ENCODE results near the gene TNC.

Gene TNC

DNA sequence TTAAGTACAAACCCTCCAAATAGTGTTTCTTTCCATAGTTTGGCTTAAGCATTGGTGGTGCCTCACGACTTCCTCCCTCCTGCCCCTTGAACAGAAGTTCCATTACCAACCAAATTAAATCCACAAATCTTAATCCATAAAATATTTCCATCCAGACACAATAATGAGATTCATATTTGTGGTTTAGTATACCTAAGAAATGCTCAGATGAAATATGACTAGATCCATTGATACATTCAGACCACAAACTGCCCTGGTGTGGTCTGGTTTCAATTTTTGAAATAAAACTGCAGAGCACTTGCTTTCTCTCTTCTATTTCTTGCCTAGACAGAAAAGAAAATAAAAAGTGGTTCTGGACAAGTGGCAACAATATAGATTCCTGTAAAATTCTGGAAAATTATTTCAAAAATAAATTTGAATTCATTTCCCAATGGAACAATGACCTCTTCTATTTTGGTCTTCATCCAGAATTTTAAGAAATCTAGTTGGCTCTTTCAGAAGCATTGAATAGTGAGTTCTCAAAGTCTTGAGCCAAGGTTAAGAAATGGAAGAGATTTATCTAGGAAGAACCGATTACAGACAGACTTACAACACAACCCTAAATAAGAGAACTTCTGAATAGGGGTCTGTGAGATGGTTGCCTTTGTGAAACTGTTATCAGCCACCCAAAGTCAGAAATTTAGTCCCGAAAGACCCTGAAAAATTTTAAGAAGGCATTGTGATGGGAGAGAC is 14.0 kb downstream of the TNC start:
- DNase-seq (ENCODE audit: insufficient read length, low spot score): no peak
- no peak for TF ChIP-seq POLR2A (IDR thresholded peaks at IDR 0.05; ENCODE audit: low read depth, low read length)
- FAIRE-seq: peak; percentile 75

- TF ChIP-seq POLR2A (IDR thresholded peaks at IDR 0.05; ENCODE audit: low read depth, low read length): no peak
- DNase-seq (ENCODE audit: insufficient read length, low spot score) (no peak), FAIRE-seq (no peak)
Measured at GRCh38 chr9:115099901-115100300, 18.1 kb downstream of the TNC start.

DNA sequence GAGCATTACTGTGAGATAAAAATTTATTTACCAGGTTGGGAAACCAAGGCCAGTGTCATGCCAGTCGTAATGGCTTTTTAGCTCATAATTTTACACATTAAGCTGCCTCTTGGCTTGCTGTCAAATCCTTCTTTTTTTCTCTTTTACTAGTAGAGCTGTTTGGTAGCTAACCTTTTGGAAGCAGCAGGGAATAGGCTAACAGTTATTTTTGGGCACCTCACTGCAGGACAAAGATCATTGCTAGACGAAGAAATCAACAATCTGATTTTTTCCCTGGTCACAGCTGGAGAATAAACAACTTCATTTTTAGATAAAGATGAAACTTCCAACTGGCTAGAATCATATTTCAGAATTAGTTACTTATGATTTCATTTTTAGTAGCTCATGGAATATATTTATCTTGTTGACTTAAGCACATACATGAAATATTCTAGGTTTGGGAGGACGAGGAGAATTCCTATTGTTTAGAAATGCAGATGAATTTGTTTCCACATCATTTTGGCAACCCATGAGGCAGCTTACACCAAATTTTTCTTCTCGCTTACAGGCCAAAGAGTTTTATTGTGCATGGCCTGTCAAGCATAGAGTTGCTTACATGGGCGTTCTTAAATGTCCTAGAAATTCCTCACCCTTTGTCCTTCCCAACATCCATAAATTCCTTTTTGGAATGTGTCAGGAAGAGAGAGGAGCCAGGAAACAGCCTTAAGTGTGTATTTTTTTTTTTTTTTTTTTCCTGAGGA is 19.6 kb downstream of the TNC start:
- no peak for TF ChIP-seq POLR2A (IDR thresholded peaks at IDR 0.05; ENCODE audit: low read depth, low read length)
- DNase-seq (ENCODE audit: insufficient read length, low spot score) (no peak), FAIRE-seq (peak; percentile 55)

DNA sequence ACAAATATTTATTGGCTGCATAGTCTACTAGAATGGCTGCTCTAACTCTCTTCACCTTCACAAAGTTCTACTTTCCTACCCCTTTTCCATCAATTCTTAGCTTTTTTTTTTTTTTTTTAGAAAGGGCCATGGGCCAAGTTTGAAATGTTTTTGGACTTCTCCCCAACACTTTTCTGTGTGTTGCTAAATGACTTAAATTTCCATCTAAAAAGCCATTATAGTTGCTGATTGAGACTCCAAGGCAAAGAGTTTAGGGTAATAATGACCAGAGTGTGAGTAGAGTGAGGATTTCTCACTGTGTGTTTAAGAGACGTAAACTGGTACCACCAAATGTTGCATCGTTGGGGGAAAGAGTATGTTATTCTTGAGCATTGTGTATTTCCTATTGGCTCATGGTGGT is 24.4 kb downstream of the TNC start:
- DNase-seq (ENCODE audit: insufficient read length, low spot score) (no peak), FAIRE-seq (no peak)

GRCh38 chr9:115090486-115090885 is 27.5 kb downstream of the TNC start:
- no peak for DNase-seq (ENCODE audit: insufficient read length, low spot score)
- no peak for FAIRE-seq
- no peak for TF ChIP-seq POLR2A (IDR thresholded peaks at IDR 0.05; ENCODE audit: low read depth, low read length)

More for the DNA sequence above, 24.4 kb downstream of the TNC start:
- TF ChIP-seq POLR2A (IDR thresholded peaks at IDR 0.05; ENCODE audit: low read depth, low read length): no peak

DNA sequence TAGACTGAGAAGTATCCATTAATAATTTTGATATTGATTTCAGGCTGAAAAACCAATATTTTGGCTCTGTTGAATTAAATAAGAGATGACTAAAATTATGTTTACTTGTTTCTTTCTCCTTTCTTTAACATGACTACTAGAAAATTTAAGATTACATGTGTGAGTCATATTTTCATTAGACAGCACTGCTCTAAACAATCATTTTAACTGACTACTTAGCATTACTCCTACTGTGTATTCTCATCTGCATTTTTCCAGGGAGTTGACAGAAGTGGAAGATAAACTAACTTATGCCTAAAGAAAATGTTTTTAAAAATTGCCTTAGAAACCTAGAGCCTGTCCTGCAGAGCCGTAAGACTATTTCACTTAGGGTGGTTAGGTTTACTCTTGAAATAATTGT is 29.1 kb downstream of the TNC start:
- DNase-seq (ENCODE audit: insufficient read length, low spot score): no peak
- FAIRE-seq: no peak
- TF ChIP-seq POLR2A (IDR thresholded peaks at IDR 0.05; ENCODE audit: low read depth, low read length): no peak

DNA sequence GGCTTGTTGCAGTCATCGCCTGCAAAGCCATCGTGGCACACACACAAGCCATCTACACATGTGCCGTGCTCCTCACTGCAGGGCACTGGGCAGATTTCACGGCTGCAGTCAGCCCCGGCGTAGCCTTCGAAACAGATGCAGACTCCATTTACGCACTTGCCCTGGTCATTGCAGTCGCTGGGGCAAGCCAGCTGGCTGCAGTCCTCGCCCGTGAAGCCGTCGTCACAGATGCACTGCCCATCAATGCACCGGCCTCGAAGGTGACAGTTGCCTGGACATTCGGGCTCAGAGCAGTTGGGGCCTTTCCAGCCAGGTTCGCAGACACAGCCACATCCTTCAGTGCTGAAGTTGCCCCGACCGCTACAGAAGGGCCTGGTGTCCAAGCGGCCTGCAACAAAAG is 31.1 kb downstream of the TNC start:
- TF ChIP-seq POLR2A (IDR thresholded peaks at IDR 0.05; ENCODE audit: low read depth, low read length): no peak
- no peak for FAIRE-seq
- no peak for DNase-seq (ENCODE audit: insufficient read length, low spot score)

GRCh38 chr9:115086461-115086860 is 31.5 kb downstream of the TNC start:
- TF ChIP-seq POLR2A (IDR thresholded peaks at IDR 0.05; ENCODE audit: low read depth, low read length): no peak
- DNase-seq (ENCODE audit: insufficient read length, low spot score) (no peak), FAIRE-seq (no peak)

- TF ChIP-seq POLR2A (IDR thresholded peaks at IDR 0.05; ENCODE audit: low read depth, low read length): no peak
- DNase-seq (ENCODE audit: insufficient read length, low spot score) (no peak), FAIRE-seq (no peak)
Measured at GRCh38 chr9:115085773-115086377, 32.1 kb downstream of the TNC start.

DNA sequence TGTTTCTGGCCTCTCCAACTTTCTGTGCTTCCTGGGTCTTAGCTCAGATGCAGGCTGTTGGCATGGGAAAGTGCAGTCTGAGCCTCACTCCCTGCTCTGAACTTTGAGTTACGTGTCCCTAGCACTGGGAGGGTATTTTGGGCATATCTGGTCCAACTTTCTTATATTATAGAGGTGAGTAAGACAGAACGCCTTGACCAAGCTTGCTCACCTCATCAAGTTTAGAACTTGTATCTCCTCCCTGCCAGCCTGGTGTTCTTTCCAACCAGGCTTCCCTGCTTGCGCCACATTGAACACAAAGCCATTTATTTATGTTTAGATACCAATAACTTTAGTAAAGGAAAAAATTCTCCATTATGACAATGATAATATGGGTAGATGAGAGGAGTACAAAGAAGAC is 33.2 kb downstream of the TNC start:
- TF ChIP-seq POLR2A (IDR thresholded peaks at IDR 0.05; ENCODE audit: low read depth, low read length): no peak
- FAIRE-seq (no peak), DNase-seq (ENCODE audit: insufficient read length, low spot score) (no peak)

GRCh38 chr9:115084157-115084556 is 33.8 kb downstream of the TNC start:
- FAIRE-seq (no peak), DNase-seq (ENCODE audit: insufficient read length, low spot score) (no peak)
- no peak for TF ChIP-seq POLR2A (IDR thresholded peaks at IDR 0.05; ENCODE audit: low read depth, low read length)

DNA sequence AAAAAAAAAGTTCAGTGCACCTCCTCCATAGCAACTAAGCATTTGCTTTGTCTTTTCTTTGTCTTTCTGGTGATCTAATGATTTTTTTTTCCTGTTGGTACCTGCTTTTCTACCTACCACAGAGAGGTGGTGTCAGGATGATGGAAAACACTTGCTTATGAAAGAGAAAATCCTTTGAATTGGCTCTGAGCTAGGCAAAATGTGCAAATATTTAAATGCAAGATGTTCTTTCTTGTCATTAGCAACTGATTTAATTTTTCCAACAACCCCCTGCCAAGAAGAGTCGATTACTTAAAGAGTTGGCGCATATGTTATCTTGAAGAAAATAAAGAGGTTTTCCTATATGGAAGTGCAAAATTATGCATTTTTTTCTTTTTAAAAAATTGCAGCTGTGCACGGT is 37.7 kb downstream of the TNC start:
- no peak for FAIRE-seq
- DNase-seq (ENCODE audit: insufficient read length, low spot score): no peak
- TF ChIP-seq POLR2A (IDR thresholded peaks at IDR 0.05; ENCODE audit: low read depth, low read length): no peak

- DNase-seq (ENCODE audit: insufficient read length, low spot score): no peak
- no peak for FAIRE-seq
- TF ChIP-seq POLR2A (IDR thresholded peaks at IDR 0.05; ENCODE audit: low read depth, low read length): no peak
Measured at GRCh38 chr9:115079156-115079555, 38.8 kb downstream of the TNC start.

- no peak for DNase-seq (ENCODE audit: insufficient read length, low spot score)
- FAIRE-seq: no peak
- no peak for TF ChIP-seq POLR2A (IDR thresholded peaks at IDR 0.05; ENCODE audit: low read depth, low read length)
Measured at GRCh38 chr9:115073456-115073855, 44.5 kb downstream of the TNC start.

DNA sequence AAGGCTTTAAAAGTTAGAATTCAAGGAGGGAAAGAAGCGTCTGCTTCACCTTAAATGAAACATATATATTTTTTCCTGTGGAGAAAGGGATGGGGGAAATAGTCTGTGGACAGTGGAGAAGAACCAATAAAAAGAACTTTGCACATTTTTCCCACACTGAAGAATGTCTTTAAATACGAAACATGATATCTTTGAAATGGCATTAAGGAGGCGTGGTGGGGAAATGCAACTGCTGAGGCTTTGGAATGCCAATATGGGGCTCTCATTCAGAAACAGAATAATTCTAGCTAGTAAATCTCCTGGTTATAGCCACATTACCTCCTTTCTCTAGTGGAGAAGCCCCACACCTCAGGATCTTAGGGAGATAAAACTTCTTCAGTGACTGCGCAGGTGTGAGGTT is 46.8 kb downstream of the TNC start:
- DNase-seq (ENCODE audit: insufficient read length, low spot score) (no peak), FAIRE-seq (no peak)
- TF ChIP-seq POLR2A (IDR thresholded peaks at IDR 0.05; ENCODE audit: low read depth, low read length): no peak

All from H54 (cell line).